Ishikawa (cell line): ENCODE results near the gene IKZF2.

Source experiments
- CEBPB ChIP-seq: IDR thresholded peaks from 2 replicates; pipeline ENCODE4 v1.6.1; 2012
- CREB1 ChIP-seq: IDR thresholded peaks from 2 replicates; pipeline ENCODE4 v1.6.1; 2012; ENCODE audit warnings: low read depth
- EGR1 ChIP-seq: IDR thresholded peaks from 2 replicates; pipeline ENCODE4 v1.6.1; 2012
- EP300 ChIP-seq: IDR thresholded peaks from 2 replicates; pipeline ENCODE4 v1.6.1; 2012; ENCODE audit warnings: borderline replicate concordance
- FOXM1 ChIP-seq: IDR thresholded peaks from 2 replicates; pipeline ENCODE4 v1.6.1; 2012; ENCODE audit warnings: low read depth, borderline replicate concordance
- MAX ChIP-seq: IDR thresholded peaks from 2 replicates; pipeline ENCODE4 v1.6.1; 2012
- NFIC ChIP-seq: IDR thresholded peaks from 2 replicates; pipeline ENCODE4 v1.6.1; 2012
- RAD21 ChIP-seq: IDR thresholded peaks from 2 replicates; pipeline ENCODE4 v1.6.1; 2012; ENCODE audit warnings: low read depth
- REST ChIP-seq: IDR thresholded peaks from 2 replicates; pipeline ENCODE4 v1.6.1; 2012; ENCODE audit warnings: low read depth, mild to moderate bottlenecking
- TAF1 ChIP-seq: IDR thresholded peaks from 2 replicates; pipeline ENCODE4 v1.6.1; 2012; ENCODE audit warnings: low read depth, mild to moderate bottlenecking
- TCF12 ChIP-seq: IDR thresholded peaks from 2 replicates; pipeline ENCODE4 v1.6.1; 2012; ENCODE audit warnings: low read depth
- TEAD4 ChIP-seq: IDR thresholded peaks from 2 replicates; pipeline ENCODE4 v1.6.1; 2012
- USF1 ChIP-seq: IDR thresholded peaks from 2 replicates; pipeline ENCODE4 v1.6.1; 2012
- YY1 ChIP-seq: IDR thresholded peaks from 2 replicates; pipeline ENCODE4 v1.6.1; 2012; ENCODE audit warnings: low read depth
- ZBTB7A ChIP-seq: IDR thresholded peaks from 2 replicates; pipeline ENCODE4 v1.6.1; 2012; ENCODE audit warnings: low read depth

Gene IKZF2

GRCh38 chr2:212979046-212979612, 172.3 kb downstream of the IKZF2 start:
- TF ChIP-seq EP300 (no peak), NFIC (no peak), TCF12 (no peak), MAX (no peak), EGR1 (no peak), FOXM1 (no peak), YY1 (no peak), USF1 (no peak), ZBTB7A (no peak), TAF1 (no peak), TEAD4 (no peak), REST (no peak), CREB1 (no peak), RAD21 (no peak), CEBPB (no peak)

- TF ChIP-seq EGR1, result no peak
Measured at GRCh38 chr2:212977152-212977551, 174.3 kb downstream of the IKZF2 start.

- TF ChIP-seq ZBTB7A, result no peak
- TF ChIP-seq CEBPB, result no peak
- no peak for TF ChIP-seq RAD21
- TF ChIP-seq EGR1, result no peak
- TF ChIP-seq TAF1, result no peak
- no peak for TF ChIP-seq USF1
- TF ChIP-seq TEAD4, result no peak
- no peak for TF ChIP-seq REST
- TF ChIP-seq FOXM1, result no peak
Measured at GRCh38 chr2:212975333-212975732, 176.1 kb downstream of the IKZF2 start.

GRCh38 chr2:212974692-212975091, 176.7 kb downstream of the IKZF2 start:
- TF ChIP-seq CREB1 (no peak), CEBPB (no peak), MAX (no peak), REST (no peak), USF1 (no peak), TEAD4 (no peak), NFIC (no peak), EP300 (no peak), TCF12 (no peak), FOXM1 (no peak), EGR1 (no peak), RAD21 (no peak)

GRCh38 chr2:212973347-212973746, 178.1 kb downstream of the IKZF2 start:
- no peak for TF ChIP-seq FOXM1
- no peak for TF ChIP-seq USF1
- TF ChIP-seq YY1, result no peak
- TF ChIP-seq TEAD4, result no peak
- TF ChIP-seq EP300, result no peak
- no peak for TF ChIP-seq TCF12
- TF ChIP-seq NFIC, result no peak
- no peak for TF ChIP-seq CREB1
- TF ChIP-seq EGR1, result no peak
